Sigmoid colon (tissue), 4 donors: ENCODE measurements around the gene ZNF532.

Experiments used
- EP300 ChIP-seq, 4 donors: sonication (generic); formaldehyde crosslinking; IDR thresholded peaks; one replicate each; pipeline ENCODE4 v1.6.1; 2017; ENCODE audit warnings: antibody characterized with exemption in 4 of 4
- POLR2A ChIP-seq, 2 donors: fragments of 450-650 bp; IDR thresholded peaks; one replicate each; pipeline ENCODE4 v1.6.1; 2016; ENCODE audit warnings: antibody characterized with exemption in 2 of 2, mild to moderate bottlenecking in 2 of 2, moderate library complexity in 2 of 2
- POLR2AphosphoS5 ChIP-seq, 4 donors: sonication (generic); formaldehyde crosslinking; IDR thresholded peaks; one replicate each; pipeline ENCODE4 v1.6.1; 2017; ENCODE audit warnings: antibody characterized with exemption in 4 of 4
- TF ChIP-seq, protein P1 (sequence below), 4 experiments: fragments of 450-650 bp in 3 of 4; fragments of 200-600 bp in 1 of 4; IDR thresholded peaks; one replicate each; pipeline ENCODE4 v1.5.1; 2016 to 2019; ENCODE audit warnings: antibody characterized with exemption in 4 of 4, mild to moderate bottlenecking in 3 of 4, moderate library complexity in 2 of 4

DNA sequence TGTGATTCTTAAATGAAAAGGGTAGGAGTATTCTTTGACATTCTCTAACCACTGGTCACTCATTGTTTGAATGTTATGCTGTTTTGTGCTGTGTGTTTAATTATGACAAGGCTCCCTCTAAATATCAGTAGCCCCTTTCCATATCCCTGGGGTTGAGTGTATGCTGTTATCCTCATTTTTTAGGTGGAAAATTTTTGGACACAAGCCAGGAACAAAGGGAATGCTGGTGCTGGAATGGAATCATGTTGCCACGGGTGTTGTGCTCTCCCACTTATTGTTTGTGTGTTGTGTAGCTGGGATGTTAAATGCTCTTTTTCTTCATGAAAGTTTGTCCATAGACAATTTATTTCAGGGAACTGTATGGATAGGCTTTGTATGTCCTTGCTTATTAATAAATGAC lies 43.3 kb downstream of the ZNF532 start:
- TF ChIP-seq, protein P1, sequence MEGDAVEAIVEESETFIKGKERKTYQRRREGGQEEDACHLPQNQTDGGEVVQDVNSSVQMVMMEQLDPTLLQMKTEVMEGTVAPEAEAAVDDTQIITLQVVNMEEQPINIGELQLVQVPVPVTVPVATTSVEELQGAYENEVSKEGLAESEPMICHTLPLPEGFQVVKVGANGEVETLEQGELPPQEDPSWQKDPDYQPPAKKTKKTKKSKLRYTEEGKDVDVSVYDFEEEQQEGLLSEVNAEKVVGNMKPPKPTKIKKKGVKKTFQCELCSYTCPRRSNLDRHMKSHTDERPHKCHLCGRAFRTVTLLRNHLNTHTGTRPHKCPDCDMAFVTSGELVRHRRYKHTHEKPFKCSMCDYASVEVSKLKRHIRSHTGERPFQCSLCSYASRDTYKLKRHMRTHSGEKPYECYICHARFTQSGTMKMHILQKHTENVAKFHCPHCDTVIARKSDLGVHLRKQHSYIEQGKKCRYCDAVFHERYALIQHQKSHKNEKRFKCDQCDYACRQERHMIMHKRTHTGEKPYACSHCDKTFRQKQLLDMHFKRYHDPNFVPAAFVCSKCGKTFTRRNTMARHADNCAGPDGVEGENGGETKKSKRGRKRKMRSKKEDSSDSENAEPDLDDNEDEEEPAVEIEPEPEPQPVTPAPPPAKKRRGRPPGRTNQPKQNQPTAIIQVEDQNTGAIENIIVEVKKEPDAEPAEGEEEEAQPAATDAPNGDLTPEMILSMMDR (IDR thresholded peaks at IDR 0.05): no peak
- TF ChIP-seq EP300 (IDR thresholded peaks at IDR 0.05) (no peak), POLR2A (IDR thresholded peaks at IDR 0.05) (no peak), POLR2AphosphoS5 (IDR thresholded peaks at IDR 0.05) (no peak)
